D721Med (cell line): ENCODE results near the gene TIGD1.

ENCODE experiments used
- DNase-seq: peaks from one replicate; pipeline ENCODE4 v3.0.0; 2011; ENCODE audit warnings: low spot score; ENCODE audit not compliant: insufficient read length
- FAIRE-seq: peaks from 2 replicates; lab custom pipeline; 2011; peaks lifted over from hg19 to GRCh38; lab: Jason Lieb, UNC
- TF ChIP-seq, protein P1 (sequence below): IDR thresholded peaks from 2 replicates; pipeline ENCODE4 v1.5.1; 2012; ENCODE audit warnings: mild to moderate bottlenecking, control low read depth; ENCODE audit not compliant: insufficient read depth; ENCODE audit errors: missing control alignments

TIGD1 gene

DNA sequence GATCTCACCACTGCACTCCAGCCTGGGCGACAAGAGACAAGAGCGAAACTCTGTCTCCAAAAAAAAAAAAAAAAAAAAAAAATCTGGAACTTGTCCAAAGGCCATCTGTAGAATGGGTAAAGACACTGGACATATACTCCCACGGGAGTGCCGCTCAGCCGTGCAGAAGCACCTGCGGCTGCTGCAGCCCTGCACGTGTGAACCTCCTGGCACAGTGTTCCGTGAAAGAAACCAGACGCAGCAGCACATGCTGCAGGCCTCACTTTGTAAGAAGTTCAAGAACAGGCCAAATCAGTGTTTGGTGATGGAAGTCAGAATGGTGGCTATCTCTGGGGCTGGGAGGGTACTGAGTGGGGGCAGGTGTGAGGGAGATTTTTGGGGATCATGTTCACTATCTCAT, 17.9 kb downstream of the TIGD1 start:
- DNase-seq, result no peak
- TF ChIP-seq, protein P1, sequence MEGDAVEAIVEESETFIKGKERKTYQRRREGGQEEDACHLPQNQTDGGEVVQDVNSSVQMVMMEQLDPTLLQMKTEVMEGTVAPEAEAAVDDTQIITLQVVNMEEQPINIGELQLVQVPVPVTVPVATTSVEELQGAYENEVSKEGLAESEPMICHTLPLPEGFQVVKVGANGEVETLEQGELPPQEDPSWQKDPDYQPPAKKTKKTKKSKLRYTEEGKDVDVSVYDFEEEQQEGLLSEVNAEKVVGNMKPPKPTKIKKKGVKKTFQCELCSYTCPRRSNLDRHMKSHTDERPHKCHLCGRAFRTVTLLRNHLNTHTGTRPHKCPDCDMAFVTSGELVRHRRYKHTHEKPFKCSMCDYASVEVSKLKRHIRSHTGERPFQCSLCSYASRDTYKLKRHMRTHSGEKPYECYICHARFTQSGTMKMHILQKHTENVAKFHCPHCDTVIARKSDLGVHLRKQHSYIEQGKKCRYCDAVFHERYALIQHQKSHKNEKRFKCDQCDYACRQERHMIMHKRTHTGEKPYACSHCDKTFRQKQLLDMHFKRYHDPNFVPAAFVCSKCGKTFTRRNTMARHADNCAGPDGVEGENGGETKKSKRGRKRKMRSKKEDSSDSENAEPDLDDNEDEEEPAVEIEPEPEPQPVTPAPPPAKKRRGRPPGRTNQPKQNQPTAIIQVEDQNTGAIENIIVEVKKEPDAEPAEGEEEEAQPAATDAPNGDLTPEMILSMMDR, result no peak
- FAIRE-seq, result no peak

DNA sequence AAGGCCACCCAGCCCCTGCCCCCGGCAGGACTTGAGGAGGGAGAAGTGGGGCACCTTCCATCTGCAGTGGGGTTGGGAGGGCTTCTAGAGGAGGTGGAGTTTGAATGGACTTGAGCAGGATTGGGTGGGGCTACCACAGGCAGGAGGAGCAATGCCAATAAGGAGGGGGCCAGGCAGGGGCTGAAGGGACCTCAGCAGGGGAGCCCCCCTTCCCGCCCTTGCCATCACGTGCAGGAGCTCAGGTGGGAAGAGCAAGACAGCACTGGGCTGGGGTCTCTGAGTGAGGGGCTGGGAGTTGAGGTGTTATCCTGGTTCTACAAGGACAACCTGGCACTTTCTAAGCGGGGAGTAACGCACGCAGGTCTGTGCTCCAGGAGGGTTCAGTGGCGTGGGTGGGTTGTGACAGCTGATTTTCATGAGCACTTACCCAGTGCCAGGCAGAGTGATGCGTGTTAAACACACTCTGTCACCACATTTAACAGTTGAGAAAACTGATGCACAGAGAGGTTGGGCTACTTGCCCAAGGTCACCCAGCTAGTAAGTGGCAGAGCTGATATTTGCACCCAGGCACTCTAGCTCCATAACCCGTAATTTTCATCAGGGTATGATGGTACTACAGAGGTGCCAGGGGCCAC, 19.6 kb downstream of the TIGD1 start:
- TF ChIP-seq, protein P1, result no peak
- no peak for DNase-seq
- no peak for FAIRE-seq

DNA sequence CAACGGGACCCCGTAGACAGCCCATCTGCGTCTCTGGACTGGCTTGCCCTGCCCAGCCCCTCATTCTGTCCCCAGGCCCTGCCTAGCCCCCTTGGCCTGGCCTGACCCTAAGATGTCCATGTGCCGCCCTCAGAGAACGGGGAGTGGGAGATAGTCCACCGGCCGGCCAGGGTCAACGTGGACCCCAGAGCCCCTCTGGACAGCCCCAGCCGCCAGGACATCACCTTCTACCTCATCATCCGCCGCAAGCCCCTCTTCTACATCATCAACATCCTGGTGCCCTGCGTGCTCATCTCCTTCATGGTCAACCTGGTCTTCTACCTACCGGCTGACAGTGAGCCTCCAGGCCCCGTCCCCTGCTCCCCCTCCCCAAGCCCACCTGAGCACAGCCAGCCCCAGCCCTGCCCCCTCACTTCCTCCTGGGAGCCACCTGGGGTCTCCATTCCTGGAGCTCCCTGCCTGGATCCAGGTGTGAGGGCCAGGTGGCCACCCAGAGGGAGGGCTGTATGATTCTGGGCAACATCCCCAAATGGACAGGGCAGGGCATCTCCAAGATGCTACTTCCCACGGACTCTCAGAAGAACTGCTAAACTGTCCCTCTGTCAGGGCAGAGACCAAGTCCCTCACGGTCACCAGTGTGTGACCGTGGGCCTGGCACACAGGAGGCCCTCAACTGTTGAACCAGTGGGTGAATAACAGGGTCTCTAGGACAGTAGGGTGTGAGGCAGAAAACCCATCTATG, 20.4 kb downstream of the TIGD1 start:
- no peak for FAIRE-seq
- TF ChIP-seq, protein P1, result no peak
- DNase-seq, result no peak

DNA sequence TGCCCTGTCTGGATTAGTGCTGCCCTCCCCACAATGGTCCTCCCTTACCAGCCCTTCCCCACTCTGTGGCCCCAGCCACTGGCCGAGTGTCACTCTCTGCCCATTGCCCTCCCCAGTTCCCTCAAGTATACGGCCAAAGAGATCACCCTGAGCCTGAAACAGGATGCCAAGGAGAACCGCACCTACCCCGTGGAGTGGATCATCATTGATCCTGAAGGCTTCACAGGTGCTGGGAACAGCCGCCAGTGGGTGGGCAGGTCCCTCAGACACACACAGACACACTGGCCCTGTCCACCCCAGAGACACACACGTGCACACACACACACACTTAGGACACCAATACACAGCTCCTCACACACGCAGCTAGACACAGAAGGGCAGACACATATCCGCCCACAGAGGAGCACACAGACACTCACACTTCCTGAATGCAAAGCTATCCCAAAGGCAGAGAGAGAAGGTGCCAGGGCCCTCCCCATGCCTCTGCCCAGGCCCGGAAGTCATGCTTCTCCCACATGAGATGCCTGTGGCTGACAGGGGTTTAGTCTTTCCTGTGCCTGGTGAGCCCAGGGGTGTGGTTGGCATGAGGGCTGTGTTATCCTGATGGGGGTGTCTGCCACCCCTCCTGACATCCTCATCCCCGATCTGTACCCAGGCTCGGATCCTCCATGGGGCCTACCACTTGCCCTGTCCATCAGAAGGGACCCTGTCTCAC, 21.5 kb downstream of the TIGD1 start:
- no peak for DNase-seq
- TF ChIP-seq, protein P1, result no peak
- FAIRE-seq, result no peak

DNA sequence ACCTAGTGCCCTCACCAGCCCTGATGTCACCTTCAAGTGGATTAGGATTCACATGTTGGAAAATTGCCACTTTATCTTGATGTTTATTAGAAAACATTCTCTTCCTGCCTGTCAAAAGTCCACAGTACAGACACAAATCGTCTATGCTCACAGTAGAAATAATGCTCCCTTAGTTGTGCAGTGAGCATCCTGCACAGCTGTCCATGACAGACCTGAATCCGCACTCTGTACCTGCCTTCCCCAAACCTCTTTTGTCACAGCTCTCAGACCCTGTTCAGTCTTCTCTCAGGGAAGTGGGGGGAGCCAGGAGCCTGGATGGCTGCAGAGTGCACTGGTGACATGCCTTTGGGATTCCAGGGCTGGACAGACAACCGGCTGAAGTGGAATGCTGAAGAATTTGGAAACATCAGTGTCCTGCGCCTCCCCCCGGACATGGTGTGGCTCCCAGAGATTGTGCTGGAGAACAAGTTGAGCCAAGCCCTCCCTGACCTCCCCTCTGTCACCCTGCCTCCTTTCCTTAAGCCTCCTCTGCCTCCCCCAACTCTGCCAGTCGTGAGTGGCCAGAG, 22.4 kb downstream of the TIGD1 start:
- FAIRE-seq (no peak), DNase-seq (no peak)

DNA sequence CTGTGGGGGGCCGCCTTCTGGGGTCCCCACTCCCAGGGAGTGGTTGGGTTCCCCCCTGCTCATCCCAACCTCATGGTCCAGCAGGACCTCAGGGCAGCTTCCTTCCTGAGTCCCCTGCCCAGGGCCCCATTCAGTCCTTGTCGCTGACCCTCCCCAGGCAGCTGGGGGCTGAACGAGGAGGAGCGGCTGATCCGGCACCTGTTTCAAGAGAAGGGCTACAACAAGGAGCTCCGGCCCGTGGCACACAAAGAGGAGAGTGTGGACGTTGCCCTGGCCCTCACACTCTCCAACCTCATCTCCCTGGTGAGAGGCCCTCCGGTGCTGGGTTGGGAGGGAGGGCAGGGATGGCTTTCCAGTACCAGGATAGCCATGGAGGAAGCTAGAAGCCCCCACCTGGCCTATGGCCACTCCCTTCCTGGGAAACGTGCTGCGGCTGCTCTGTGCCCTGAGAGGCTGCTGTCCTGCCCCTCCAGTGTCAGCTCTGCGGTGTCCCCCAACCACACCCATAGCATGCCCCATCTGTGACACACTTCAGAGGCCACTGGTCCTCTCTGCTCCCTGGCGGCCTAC, 23.9 kb downstream of the TIGD1 start:
- TF ChIP-seq, protein P1, result no peak
- FAIRE-seq, result no peak
- DNase-seq, result no peak

More for the DNA sequence above, 22.4 kb downstream of the TIGD1 start:
- TF ChIP-seq, protein P1, result no peak
